Neural progenitor cell (in vitro differentiated cells): Measurements from ENCODE around the gene TAX1BP1. TPM values are rescaled to one million over a fixed set of nuclear protein-coding genes. Genes with fewer than 3 reads are reported as not detected.

Experiments
- DNase-seq: peaks from one replicate; pipeline ENCODE4 v3.0.0-alpha.2; 2016; ENCODE audit warnings: low spot score
- H2AFZ ChIP-seq: fragments of 200-600 bp; sonication (generic); replicated peaks from 2 replicates; pipeline ENCODE4 v1.6.1; 2016; ENCODE audit warnings: antibody characterized with exemption
- H3F3A ChIP-seq: fragments of 200-600 bp; sonication (generic); 2 replicates; pipeline ENCODE4 v1.6.1; 2016; ENCODE audit warnings: antibody characterized with exemption, low read depth
- H3K27ac ChIP-seq: fragments of 200-600 bp; sonication (generic); 2 replicates; pipeline ENCODE4 v1.5.1; 2016; ENCODE audit warnings: mild to moderate bottlenecking
- H3K27me3 ChIP-seq: fragments of 200-600 bp; sonication (generic); 2 replicates; pipeline ENCODE4 v1.6.1; 2016; ENCODE audit warnings: mild to moderate bottlenecking, moderate library complexity
- H3K36me3 ChIP-seq: fragments of 200-600 bp; sonication (generic); 2 replicates; pipeline ENCODE4 v1.5.1; 2016
- H3K4me1 ChIP-seq: fragments of 200-600 bp; sonication (generic); 2 replicates; pipeline ENCODE4 v1.6.1; 2016; ENCODE audit warnings: mixed run types
- H3K4me2 ChIP-seq: fragments of 200-600 bp; sonication (generic); 2 replicates; pipeline ENCODE4 v1.6.1; 2016
- H3K4me3 ChIP-seq: fragments of 200-600 bp; sonication (generic); 2 replicates; pipeline ENCODE4 v1.5.1; 2016
- H3K79me2 ChIP-seq: fragments of 200-600 bp; sonication (generic); 2 replicates; pipeline ENCODE4 v1.6.1; 2016; ENCODE audit warnings: low read depth
- H3K9ac ChIP-seq: fragments of 200-600 bp; sonication (generic); 2 replicates; pipeline ENCODE4 v1.6.1; 2016
- H3K9me3 ChIP-seq: fragments of 200-600 bp; sonication (generic); 2 replicates; pipeline ENCODE4 v1.5.1; 2016; ENCODE audit warnings: low read depth
- H4K20me1 ChIP-seq: fragments of 200-600 bp; sonication (generic); 2 replicates; pipeline ENCODE4 v1.6.1; 2016; ENCODE audit warnings: low read depth
- H3K27ac Mint-ChIP-seq: 3 replicates; pipeline ENCODE4 v1.8.0; 2021; ENCODE audit warnings: mixed read lengths
- H3K27me3 Mint-ChIP-seq: 2 replicates; pipeline ENCODE4 v1.8.0; 2022; ENCODE audit warnings: low read depth, mild to moderate bottlenecking, inconsistent platforms, moderate library complexity, mixed read lengths; ENCODE audit not compliant: insufficient read depth
- H3K36me3 Mint-ChIP-seq: 3 replicates; pipeline ENCODE4 v1.8.0; 2021; ENCODE audit warnings: mixed read lengths
- H3K4me1 Mint-ChIP-seq: 3 replicates; pipeline ENCODE4 v1.8.0; 2021; ENCODE audit warnings: mixed read lengths
- H3K4me3 Mint-ChIP-seq: 3 replicates; pipeline ENCODE4 v1.8.0; 2021; ENCODE audit warnings: mild to moderate bottlenecking, moderate library complexity, mixed read lengths
- H3K9me3 Mint-ChIP-seq: 3 replicates; pipeline ENCODE4 v1.8.0; 2020; ENCODE audit warnings: mixed read lengths
- CTCF ChIP-seq: fragments of 200-600 bp; sonication (generic); IDR thresholded peaks from 2 replicates; pipeline ENCODE4 v1.5.1; 2017; ENCODE audit warnings: antibody characterized with exemption, mild to moderate bottlenecking
- EZH2 ChIP-seq: fragments of 200-600 bp; sonication (generic); IDR thresholded peaks from 2 replicates; pipeline ENCODE4 v1.6.1; 2017; ENCODE audit warnings: antibody characterized with exemption, mild to moderate bottlenecking, moderate library complexity
- EZH2phosphoT487 ChIP-seq: fragments of 200-600 bp; sonication (generic); IDR thresholded peaks from 2 replicates; pipeline ENCODE4 v1.6.1; 2017; ENCODE audit warnings: antibody characterized with exemption
- total RNA-seq: library from RNA; depleted of rRNA; stranded (reverse); fragments of >200 nt; gene quantifications from 2 replicates; pipeline ENCODE4 v1.2.3, GENCODE V29; 2015; ENCODE audit warnings: low replicate concordance

TAX1BP1 gene
- total RNA-seq, 1 donor from 2014 or later, result 80.0 TPM

DNA sequence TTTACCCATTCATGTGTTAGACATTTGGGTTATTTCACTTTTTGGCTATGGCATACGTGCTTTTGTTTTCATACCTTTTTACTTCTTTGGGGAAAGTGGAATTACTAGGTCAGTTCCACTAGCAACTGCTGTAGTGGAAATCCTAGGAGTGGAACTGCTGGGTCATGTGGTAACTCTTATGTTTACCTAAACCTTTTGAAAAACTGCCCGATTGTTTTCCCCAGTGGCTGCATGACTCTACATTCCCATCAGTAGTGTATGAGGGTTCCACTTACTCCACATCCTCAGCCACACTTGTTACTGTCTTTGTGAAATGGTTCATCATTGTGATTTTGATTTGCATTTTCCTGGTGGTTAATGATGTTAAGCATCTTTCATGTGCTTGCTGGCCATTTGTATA lies 82.3 kb downstream of the TAX1BP1 start:
- H3K4me1 ChIP-seq, result no peaks in the 10 kb centered on the region
- no peaks in the 10 kb centered on the region for H3K9me3 Mint-ChIP-seq
- no peak overlapping the region for H3K9ac ChIP-seq
- H3K4me3 Mint-ChIP-seq, result no peak overlapping the region
- no peak for DNase-seq
- H3K27me3 Mint-ChIP-seq, result no peaks in the 10 kb centered on the region
- H3K4me2 ChIP-seq, result no peak overlapping the region
- H3K27me3 ChIP-seq, result no peaks in the 10 kb centered on the region
- H3K79me2 ChIP-seq, result no peaks in the 10 kb centered on the region
- H3K4me1 Mint-ChIP-seq, result no peaks in the 10 kb centered on the region
- no peak overlapping the region for H2AFZ ChIP-seq
- H3F3A ChIP-seq, result no peaks in the 10 kb centered on the region
- H3K27ac ChIP-seq, result no peak overlapping the region
- no peak for TF ChIP-seq EZH2
- TF ChIP-seq EZH2phosphoT487, result no peak
- TF ChIP-seq CTCF, result no peak
- H3K4me3 ChIP-seq, result no peak overlapping the region
- H4K20me1 ChIP-seq, result no peaks in the 10 kb centered on the region
- H3K9me3 ChIP-seq, result no peaks in the 10 kb centered on the region
- peaks cover 6% of the 10 kb centered on the region for H3K36me3 Mint-ChIP-seq
- H3K36me3 ChIP-seq, result no peaks in the 10 kb centered on the region
- no peak overlapping the region for H3K27ac Mint-ChIP-seq

- no peaks in the 10 kb centered on the region for H3K79me2 ChIP-seq
- Mint-ChIP-seq H3K36me3 (peaks cover 5% of the 10 kb centered on the region), H3K9me3 (no peaks in the 10 kb centered on the region), H3K27ac (no peak overlapping the region), H3K4me3 (no peak overlapping the region), H3K4me1 (no peaks in the 10 kb centered on the region), H3K27me3 (no peaks in the 10 kb centered on the region)
- no peak overlapping the region for H3K4me2 ChIP-seq
- H3K27me3 ChIP-seq, result no peaks in the 10 kb centered on the region
- H3K4me1 ChIP-seq, result no peaks in the 10 kb centered on the region
- TF ChIP-seq CTCF, result no peak
- TF ChIP-seq EZH2phosphoT487, result no peak
- no peak for TF ChIP-seq EZH2
- H2AFZ ChIP-seq, result no peak overlapping the region
- no peaks in the 10 kb centered on the region for H3F3A ChIP-seq
- no peaks in the 10 kb centered on the region for H3K9me3 ChIP-seq
- no peak overlapping the region for H3K4me3 ChIP-seq
- H4K20me1 ChIP-seq, result no peaks in the 10 kb centered on the region
- no peak overlapping the region for H3K27ac ChIP-seq
- H3K9ac ChIP-seq, result no peak overlapping the region
- no peaks in the 10 kb centered on the region for H3K36me3 ChIP-seq
- no peak for DNase-seq
Observed at GRCh38 chr7:27825891-27826290, 85.9 kb downstream of the TAX1BP1 start.

DNA sequence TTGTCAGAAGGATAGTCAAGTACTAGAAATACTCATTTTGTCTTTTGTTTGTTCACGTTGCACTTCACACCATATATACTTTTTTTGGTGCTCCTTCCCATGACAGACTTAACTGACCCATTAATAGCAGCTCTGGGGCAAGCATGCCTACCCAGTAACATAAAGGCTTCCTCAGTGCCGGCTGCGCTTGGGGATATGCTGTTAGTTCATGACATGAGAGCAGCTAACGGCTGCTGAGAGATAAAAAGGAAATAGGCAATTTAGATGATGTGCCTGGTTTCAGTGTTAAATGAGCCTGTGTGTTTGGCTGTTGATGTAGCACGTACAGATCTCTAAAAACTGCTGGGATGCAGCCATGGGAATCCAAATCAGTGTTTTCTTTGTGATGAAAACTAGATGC lies 86.4 kb downstream of the TAX1BP1 start:
- Mint-ChIP-seq H3K36me3 (peaks cover 5% of the 10 kb centered on the region), H3K9me3 (no peaks in the 10 kb centered on the region), H3K4me1 (no peaks in the 10 kb centered on the region), H3K4me3 (no peak overlapping the region), H3K27me3 (no peaks in the 10 kb centered on the region), H3K27ac (no peak overlapping the region)
- Histone ChIP-seq H3F3A (no peaks in the 10 kb centered on the region), H3K4me3 (no peak overlapping the region), H3K36me3 (no peaks in the 10 kb centered on the region), H3K27me3 (no peaks in the 10 kb centered on the region), H3K4me1 (no peaks in the 10 kb centered on the region), H4K20me1 (no peaks in the 10 kb centered on the region), H3K79me2 (no peaks in the 10 kb centered on the region), H3K4me2 (no peak overlapping the region), H2AFZ (no peak overlapping the region), H3K9me3 (no peaks in the 10 kb centered on the region), H3K27ac (no peak overlapping the region), H3K9ac (no peak overlapping the region)
- TF ChIP-seq EZH2, result no peak
- TF ChIP-seq CTCF, result no peak
- no peak for TF ChIP-seq EZH2phosphoT487
- DNase-seq, result no peak
